B cell (primary cell): ENCODE results near the gene KCNH1. TPM values are rescaled to one million over a fixed set of nuclear protein-coding genes. Genes with fewer than 3 reads are reported as not detected.

ENCODE experiments used
- ATAC-seq: fragments of 200-7000 bp; cut with Tn5 transposase; one replicate; pipeline ENCODE4 v1.10.0; 2021; ENCODE audit warnings: low read depth, mild to moderate bottlenecking, moderate number of reproducible peaks, moderate library complexity
- CTCF ChIA-PET: fragments of 350-600 bp; sonication (Branson Sonifier 250); formaldehyde crosslinking; loops from one replicate; lab custom pipeline; 2021; ENCODE audit warnings: antibody characterized with exemption, inconsistent platforms; lab: Charles Lee
- POLR2A ChIA-PET: fragments of 350-600 bp; sonication (Branson Sonifier 250); formaldehyde crosslinking; loops from one replicate; lab custom pipeline; 2021; ENCODE audit warnings: antibody characterized with exemption; lab: Charles Lee
- DNase-seq: peaks from one replicate; pipeline ENCODE4 v3.0.0; 2013
- H2AFZ ChIP-seq: 2 replicates; pipeline ENCODE4 v1.6.1; 2012; ENCODE audit warnings: mild to moderate bottlenecking, low read depth, low read length; ENCODE audit not compliant: insufficient read depth, poor library complexity, severe bottlenecking
- H3K27ac ChIP-seq, 2 donors: 1 replicate in 1 of 2; 2 replicates in 1 of 2; pipeline ENCODE4 v1.5.1; 2012 to 2013; ENCODE audit warnings: low read length in 2 of 2, mild to moderate bottlenecking in 2 of 2, moderate library complexity in 1 of 2
- H3K27me3 ChIP-seq, 4 experiments: fragments of 200-600 bp in 1 of 4; sonication (generic) in 1 of 4; replicated peaks in 1 of 4; 1 replicate in 2 of 4; 2 replicates in 2 of 4; pipeline versions ENCODE4 v1.6.1 to v1.7.0; 2013 to 2016; ENCODE audit warnings: low read length in 3 of 4, mild to moderate bottlenecking in 2 of 4, mixed read lengths in 1 of 4, moderate library complexity in 1 of 4; ENCODE audit not compliant: insufficient read depth in 4 of 4, control insufficient read depth in 3 of 4; ENCODE audit errors: control extremely low read depth in 1 of 4
- H3K36me3 ChIP-seq, 2 experiments: replicated peaks in 1 of 2; 1 replicate in 1 of 2; 2 replicates in 1 of 2; pipeline versions ENCODE4 v1.6.1 to v1.7.1; 2013; ENCODE audit warnings: low read length in 1 of 2; ENCODE audit not compliant: insufficient read depth in 2 of 2, control insufficient read depth in 1 of 2; ENCODE audit errors: control extremely low read depth in 1 of 2, extremely low read depth in 1 of 2
- H3K4me1 ChIP-seq, 2 donors: fragments of 200-600 bp in 1 of 2; sonication (generic) in 1 of 2; 1 replicate in 1 of 2; 2 replicates in 1 of 2; pipeline versions ENCODE4 v1.5.1 to v1.6.1; 2013 to 2017; ENCODE audit warnings: low read length in 2 of 2; ENCODE audit not compliant: control insufficient read depth in 2 of 2, insufficient read depth in 2 of 2
- H3K4me2 ChIP-seq: replicated peaks from 2 replicates; pipeline ENCODE3; 2012; ENCODE audit warnings: mild to moderate bottlenecking, low read depth, low read length; ENCODE audit not compliant: poor library complexity, severe bottlenecking
- H3K4me3 ChIP-seq, 5 experiments: fragments of 200-600 bp in 1 of 5; sonication (generic) in 1 of 5; 1 replicate in 3 of 5; 2 replicates in 2 of 5; pipeline versions ENCODE4 v1.5.1 to v1.7.0; 2011 to 2016; ENCODE audit warnings: low read length in 4 of 5, mild to moderate bottlenecking in 4 of 5, low read depth in 2 of 5, control low read depth in 1 of 5, moderate library complexity in 1 of 5; ENCODE audit not compliant: insufficient read depth in 1 of 5; ENCODE audit errors: control extremely low read depth in 1 of 5, extremely low read depth in 1 of 5
- H3K79me2 ChIP-seq: fragments of 200-600 bp; sonication (generic); one replicate; pipeline ENCODE4 v1.6.0; 2016; ENCODE audit warnings: low read length; ENCODE audit not compliant: control insufficient read depth, insufficient read depth
- H3K9ac ChIP-seq: fragments of 200-600 bp; sonication (generic); 2 replicates; pipeline ENCODE4 v1.6.1; 2017; ENCODE audit warnings: mild to moderate bottlenecking, low read length, moderate library complexity
- H3K9me3 ChIP-seq, 3 donors: one replicate each; pipeline versions ENCODE4 v1.6.1 to v1.7.1; 2013; ENCODE audit warnings: low read length in 2 of 3; ENCODE audit not compliant: control insufficient read depth in 2 of 3, insufficient read depth in 1 of 3; ENCODE audit errors: control extremely low read depth in 1 of 3
- H4K20me1 ChIP-seq: 2 replicates; pipeline ENCODE4 v1.6.0; 2012; ENCODE audit warnings: mild to moderate bottlenecking, low read length; ENCODE audit not compliant: insufficient read depth, control insufficient read depth, poor library complexity, severe bottlenecking
- H3K27ac Mint-ChIP-seq: one replicate; pipeline ENCODE4 v1.8.0; 2021; ENCODE audit warnings: mixed read lengths
- H3K27me3 Mint-ChIP-seq: one replicate; pipeline ENCODE4 v1.8.0; 2021; ENCODE audit warnings: mixed read lengths
- H3K4me1 Mint-ChIP-seq: one replicate; pipeline ENCODE4 v1.8.0; 2021; ENCODE audit warnings: mixed read lengths
- H3K4me3 Mint-ChIP-seq: one replicate; pipeline ENCODE4 v1.8.0; 2021; ENCODE audit warnings: mixed read lengths
- H3K9me3 Mint-ChIP-seq: one replicate; pipeline ENCODE4 v1.8.0; 2022; ENCODE audit warnings: mixed read lengths; ENCODE audit not compliant: insufficient read depth
- EZH2 ChIP-seq: IDR thresholded peaks from 2 replicates; pipeline ENCODE4 v1.6.1; 2012; ENCODE audit warnings: borderline replicate concordance, low read depth, mild to moderate bottlenecking, moderate library complexity, low read length; ENCODE audit not compliant: insufficient read depth, poor library complexity, severe bottlenecking
- WGBS: methylation state at CpG from one replicate; pipeline ENCODE4 v1.1.5; 2013; ENCODE audit warnings: missing lambda C conversion rate; ENCODE audit not compliant: insufficient coverage; 5-methylcytosine and 5-hydroxymethylcytosine counted together
- intact Hi-C: fragments of 100-400 bp; cut with micrococcal nuclease; formaldehyde crosslinking; loops from one replicate; pipeline ENCODE4 v1.10.0; 2022
- polyA plus RNA-seq: library from polyadenylated mRNA; depleted of rRNA; stranded (reverse); fragments of >200 nt; gene quantifications from 2 replicates; pipeline ENCODE4 v1.2.3, GENCODE V29; 2012
- total RNA-seq, 2 donors: library from RNA; stranded (reverse); fragments of 120-200 nt in 1 of 2; gene quantifications; 1 replicate in 1 of 2; 2 replicates in 1 of 2; pipeline versions ENCODE4 v1.2.3 to v1.2.4, GENCODE V29; 2013 to 2022
- TF ChIP-seq, protein P1 (sequence below): fragments of 200-600 bp; IDR thresholded peaks from one replicate; pipeline ENCODE4 v1.8.0; 2022; ENCODE audit warnings: antibody characterized with exemption, mild to moderate bottlenecking

KCNH1 gene
- total and polyA plus RNA-seq, 2 donors (not counting 1 experiment from before 2014, with no cell fraction given) = not detected

GRCh38 chr1:210689826-210690225 lies 444.1 kb downstream of the KCNH1 start:
- no peak overlapping the region for H3K4me3 ChIP-seq
- H3K27ac Mint-ChIP-seq = no peak overlapping the region
- 100% methylated on average over 3 of the region's 3 CpGs for WGBS
- H3K4me3 Mint-ChIP-seq = no peak overlapping the region
- H3K9ac ChIP-seq = no peak overlapping the region
- H2AFZ ChIP-seq = no peak overlapping the region
- peaks cover 12% of the 10 kb centered on the region for H3K4me1 Mint-ChIP-seq
- H3K9me3 Mint-ChIP-seq = no peaks in the 10 kb centered on the region
- no peaks in the 10 kb centered on the region for H3K27me3 ChIP-seq
- H3K9me3 ChIP-seq = no peaks in the 10 kb centered on the region
- intact Hi-C loops = no loop called here
- no peaks in the 10 kb centered on the region for H4K20me1 ChIP-seq
- H3K4me1 ChIP-seq = peaks cover 0 to 7% of the 10 kb centered on the region in 2 donors
- ChIA-PET CTCF (no interaction called here), POLR2A (no interaction called here)
- no peaks in the 10 kb centered on the region for H3K27me3 Mint-ChIP-seq
- ATAC-seq (no peak), DNase-seq (no peak)
- H3K4me2 ChIP-seq = no peak overlapping the region
- no peak overlapping the region for H3K27ac ChIP-seq
- TF ChIP-seq, protein P1, sequence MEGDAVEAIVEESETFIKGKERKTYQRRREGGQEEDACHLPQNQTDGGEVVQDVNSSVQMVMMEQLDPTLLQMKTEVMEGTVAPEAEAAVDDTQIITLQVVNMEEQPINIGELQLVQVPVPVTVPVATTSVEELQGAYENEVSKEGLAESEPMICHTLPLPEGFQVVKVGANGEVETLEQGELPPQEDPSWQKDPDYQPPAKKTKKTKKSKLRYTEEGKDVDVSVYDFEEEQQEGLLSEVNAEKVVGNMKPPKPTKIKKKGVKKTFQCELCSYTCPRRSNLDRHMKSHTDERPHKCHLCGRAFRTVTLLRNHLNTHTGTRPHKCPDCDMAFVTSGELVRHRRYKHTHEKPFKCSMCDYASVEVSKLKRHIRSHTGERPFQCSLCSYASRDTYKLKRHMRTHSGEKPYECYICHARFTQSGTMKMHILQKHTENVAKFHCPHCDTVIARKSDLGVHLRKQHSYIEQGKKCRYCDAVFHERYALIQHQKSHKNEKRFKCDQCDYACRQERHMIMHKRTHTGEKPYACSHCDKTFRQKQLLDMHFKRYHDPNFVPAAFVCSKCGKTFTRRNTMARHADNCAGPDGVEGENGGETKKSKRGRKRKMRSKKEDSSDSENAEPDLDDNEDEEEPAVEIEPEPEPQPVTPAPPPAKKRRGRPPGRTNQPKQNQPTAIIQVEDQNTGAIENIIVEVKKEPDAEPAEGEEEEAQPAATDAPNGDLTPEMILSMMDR = no peak
- TF ChIP-seq EZH2 = no peak
- H3K79me2 ChIP-seq = no peaks in the 10 kb centered on the region
- H3K36me3 ChIP-seq = no peaks in the 10 kb centered on the region

DNA sequence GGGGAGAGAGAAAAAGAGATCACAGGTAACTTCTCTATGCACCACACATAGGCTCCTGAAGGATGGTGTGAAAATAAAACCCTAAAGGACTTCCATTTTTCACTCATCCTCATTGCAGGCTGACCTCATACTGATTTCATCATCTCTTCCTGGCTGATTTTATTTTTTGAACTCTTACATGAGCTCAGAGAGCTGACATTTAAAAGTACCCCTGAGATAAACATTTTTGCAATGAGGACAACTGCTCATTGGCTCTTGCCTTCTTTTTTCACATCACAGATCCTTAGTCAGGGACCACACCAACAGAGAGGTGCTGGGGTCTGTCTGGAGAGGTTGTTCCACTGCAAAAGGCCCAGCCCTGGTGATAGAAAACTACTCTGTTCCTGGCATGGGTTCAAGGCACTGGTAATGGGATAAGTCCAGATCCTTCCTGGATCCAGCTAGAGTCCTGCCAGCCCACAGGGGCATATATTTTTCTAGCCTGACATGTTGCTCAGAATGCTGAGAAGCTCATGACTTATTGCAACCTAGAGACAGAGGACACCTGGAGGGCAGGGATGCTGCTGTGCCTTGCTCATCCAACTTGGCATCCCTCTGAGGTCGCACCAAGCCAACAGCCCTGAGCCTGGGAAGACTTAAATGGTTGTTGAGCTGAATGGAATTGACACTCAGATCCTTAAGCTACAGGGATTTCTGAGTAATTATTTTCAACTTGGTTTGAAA lies 445.3 kb downstream of the KCNH1 start:
- ATAC-seq (no peak), DNase-seq (no peak)
- H3K4me3 ChIP-seq = no peak overlapping the region
- H3K4me2 ChIP-seq = no peak overlapping the region
- ChIA-PET CTCF (interaction anchor here (0.6 kb wide), 1 partner anchor 176 kb away, joined by 3 read pairs; no protein-coding TSS in a partner anchor), POLR2A (no interaction called here)
- H3K36me3 ChIP-seq = no peaks in the 10 kb centered on the region
- H3K4me1 ChIP-seq = peaks cover 0 to 7% of the 10 kb centered on the region in 2 donors
- H3K9me3 ChIP-seq = no peaks in the 10 kb centered on the region
- Mint-ChIP-seq H3K27me3 (no peaks in the 10 kb centered on the region), H3K9me3 (no peaks in the 10 kb centered on the region), H3K4me1 (peaks cover 18% of the 10 kb centered on the region), H3K27ac (no peak overlapping the region), H3K4me3 (no peak overlapping the region)
- no peak overlapping the region for H3K9ac ChIP-seq
- no peak overlapping the region for H2AFZ ChIP-seq
- no peak overlapping the region for H3K27ac ChIP-seq
- no peaks in the 10 kb centered on the region for H4K20me1 ChIP-seq
- no peak for TF ChIP-seq EZH2
- TF ChIP-seq, protein P1 = no peak
- 80% methylated on average over 1 of the region's 1 CpG for WGBS
- H3K79me2 ChIP-seq = no peaks in the 10 kb centered on the region
- H3K27me3 ChIP-seq = no peaks in the 10 kb centered on the region
- intact Hi-C loops = no loop called here
